ENCODE results near the gene KCNQ1.

Gene KCNQ1

DNA sequence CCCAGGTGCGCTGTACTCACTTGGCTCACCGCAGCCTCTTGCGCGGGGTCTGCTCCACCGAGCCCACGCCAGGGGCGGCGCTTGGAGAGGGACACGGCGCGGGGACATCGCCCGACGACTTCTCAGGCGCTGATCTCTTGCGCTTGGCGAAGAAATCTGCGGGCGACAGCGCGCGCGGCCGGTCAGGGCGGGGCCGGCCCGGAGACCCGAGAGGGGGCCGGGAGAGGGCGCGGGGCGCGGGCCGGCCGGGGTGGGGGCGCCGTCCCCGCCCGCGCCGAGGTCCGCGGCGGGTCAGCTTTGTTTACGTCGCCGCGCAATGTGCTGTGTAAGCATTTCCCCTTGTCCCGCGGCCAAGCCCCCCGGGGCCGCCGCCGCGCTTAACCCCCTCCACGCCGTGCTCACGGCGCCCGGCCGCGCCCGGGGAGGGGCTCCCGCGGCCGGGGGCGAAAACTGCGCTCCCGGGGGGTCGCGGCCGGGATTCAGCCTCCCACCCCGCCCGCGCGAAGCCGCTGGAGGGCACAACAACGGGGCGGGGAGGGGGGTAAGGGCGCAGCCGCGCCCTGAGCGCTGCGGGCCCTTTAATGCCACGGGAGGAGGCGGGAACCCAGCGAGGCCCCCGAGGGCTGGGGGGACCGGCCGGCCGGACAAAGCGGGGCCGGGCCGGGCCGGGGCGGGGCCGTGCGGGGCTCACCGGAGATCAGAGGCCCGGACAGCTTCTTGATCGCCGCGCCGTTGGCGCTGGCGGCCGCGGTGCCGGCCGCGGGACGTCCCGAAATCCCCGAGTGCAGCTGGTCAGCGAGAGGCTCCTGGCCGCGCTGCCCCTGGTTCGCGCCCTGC, 439.4 kb downstream of the KCNQ1 start:
- DNase-seq (ENCODE audit: low read depth) = no peak

DNA sequence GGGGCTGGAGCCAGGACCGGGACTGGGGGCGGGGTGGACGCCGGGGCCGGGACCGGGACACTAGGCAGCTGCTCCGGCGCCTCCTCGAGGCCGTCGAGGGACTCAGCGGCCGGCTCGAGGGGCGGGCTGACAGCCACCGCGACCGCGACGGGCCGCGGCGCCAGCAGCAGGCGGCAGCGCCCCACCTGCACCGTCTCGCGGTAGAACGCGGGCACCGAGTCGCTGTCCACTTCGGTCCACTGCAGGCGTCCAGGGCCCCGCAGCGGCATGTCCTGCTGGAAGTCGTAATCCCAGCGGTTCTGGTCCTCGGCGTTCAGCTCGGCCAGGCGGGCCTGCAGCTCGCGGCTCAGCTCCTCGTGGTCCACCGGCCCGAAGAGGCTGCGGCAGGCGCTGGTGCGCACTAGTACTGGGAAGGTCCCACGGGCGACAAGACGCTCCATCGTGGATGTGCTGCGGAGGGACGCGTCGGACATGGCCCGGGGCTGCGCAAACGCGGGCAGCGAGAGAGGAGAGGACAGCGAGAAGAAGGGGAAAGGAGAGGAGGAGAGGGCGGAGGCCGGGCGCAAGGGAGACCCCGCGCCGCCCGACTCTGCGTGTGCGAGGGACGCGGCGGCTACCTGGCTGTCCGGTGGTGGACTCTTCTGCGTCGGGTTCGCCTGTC, 440.3 kb downstream of the KCNQ1 start:
- DNase-seq (ENCODE audit: low read depth) = no peak

DNA sequence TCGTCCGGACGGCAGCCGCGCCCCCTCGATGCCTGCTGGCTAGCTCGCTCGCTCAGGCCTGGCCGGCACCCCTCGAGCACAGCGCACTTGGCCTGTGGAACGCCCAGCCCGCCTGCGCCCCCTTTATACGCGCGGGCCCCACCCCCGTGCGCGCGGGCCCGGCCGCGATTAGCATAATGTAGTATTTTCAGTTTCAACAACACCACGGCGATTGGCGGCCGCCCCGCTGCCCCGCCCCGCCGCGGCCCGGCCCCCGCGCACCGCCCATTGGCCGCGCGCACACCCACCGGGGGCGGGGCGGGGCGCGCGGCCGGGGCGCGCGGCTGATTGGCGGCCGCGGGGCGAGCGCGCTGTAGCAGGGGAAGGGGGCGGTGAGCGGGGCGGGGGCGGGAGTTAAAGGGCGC, 440.9 kb downstream of the KCNQ1 start, which contains the start of gene CDKN1C:
CDKN1C (minus strand) TSS at position 98 of the 404 bp plus-strand sequence. CDS start 319 bp downstream, outside the sequence.
- DNase-seq (ENCODE audit: low read depth) = peak; percentile 62

DNA sequence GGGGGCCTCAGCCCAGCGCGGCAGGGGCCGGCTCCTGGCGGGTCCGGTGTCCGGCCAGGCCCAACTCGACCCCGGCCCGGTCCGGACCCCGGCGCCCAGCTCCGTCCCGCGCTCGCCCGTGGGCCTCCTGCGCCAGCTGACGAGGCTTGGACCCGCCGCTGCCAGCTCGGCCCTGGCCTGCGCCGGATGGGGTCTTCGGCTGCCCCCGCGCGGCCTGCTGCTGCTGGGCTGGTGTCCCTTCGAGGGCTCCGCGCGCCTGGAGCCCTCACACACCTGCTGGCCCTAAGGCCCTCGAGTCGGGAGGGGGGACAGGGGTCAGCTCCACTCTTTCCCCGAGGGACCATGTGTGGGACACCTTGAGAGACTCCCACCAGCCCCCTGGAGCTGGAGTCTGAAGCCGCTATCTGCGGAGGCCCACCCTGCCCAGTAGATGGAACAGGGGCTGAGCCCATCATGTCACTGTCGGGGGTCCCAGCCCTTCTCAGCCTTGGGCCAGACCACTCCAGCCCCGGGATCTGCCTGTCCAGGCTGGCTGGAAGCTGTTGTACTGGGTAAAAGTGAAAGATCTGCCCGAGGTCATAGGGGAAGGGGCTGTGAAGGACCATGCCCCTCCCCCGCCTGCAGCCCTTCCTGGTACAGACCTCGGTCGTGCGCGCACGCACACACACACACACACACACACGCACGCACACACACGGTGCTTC, 441.5 kb downstream of the KCNQ1 start:
- no peak for DNase-seq (ENCODE audit: low read depth)

DNA sequence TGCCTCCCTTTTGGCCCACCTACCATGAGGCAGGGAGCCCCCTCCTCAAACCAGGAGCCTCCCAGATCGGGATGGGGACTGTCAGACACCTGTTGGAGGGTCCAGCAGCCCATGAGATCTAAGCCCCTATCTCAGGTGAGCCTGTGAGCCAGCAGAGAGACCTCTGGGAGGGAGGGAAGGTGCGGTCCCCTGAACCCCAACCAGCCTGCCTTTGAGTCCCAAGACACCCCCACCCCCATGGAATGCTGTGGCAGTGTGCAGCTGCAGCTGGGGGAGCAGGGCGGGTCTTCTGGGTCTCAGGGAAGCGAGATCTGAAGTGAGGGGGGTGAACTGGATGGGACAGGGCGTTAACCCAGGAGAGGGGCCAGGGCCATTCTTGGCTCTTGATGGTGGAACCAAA, 442.1 kb downstream of the KCNQ1 start:
- DNase-seq (ENCODE audit: low read depth) = no peak

DNA sequence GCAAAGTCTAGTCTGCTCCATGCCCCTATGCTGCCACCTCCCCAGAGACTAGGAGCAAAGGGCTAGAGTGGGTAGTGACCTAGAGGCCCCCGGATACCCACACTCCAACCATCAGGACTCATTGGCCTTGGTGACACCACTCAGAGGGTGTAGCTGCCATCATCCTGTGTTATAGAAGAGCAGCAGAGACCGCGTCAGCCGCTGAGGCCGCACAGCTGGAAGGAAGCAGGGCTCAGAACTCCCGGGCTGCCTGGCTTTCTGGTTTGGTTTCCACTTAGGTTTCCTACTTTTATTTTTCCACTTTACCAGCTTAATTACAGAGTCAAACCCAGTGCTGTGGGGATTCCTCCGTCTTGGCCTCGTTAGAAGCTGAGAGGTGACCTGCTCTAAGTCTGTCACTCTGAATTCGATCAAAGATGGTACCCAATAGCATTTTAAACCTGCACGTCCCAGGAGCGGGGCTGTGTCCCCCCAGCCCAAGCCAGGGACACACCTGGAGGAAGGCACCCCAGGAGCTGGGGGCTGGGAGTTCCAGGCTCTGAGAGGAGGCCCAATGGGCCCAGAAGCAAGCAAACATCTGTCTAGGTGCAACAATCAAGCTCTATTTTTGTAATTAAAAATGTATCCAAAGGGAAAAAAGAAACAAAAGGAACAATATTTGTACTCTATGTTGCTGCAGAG, 442.8 kb downstream of the KCNQ1 start:
- no peak for DNase-seq (ENCODE audit: low read depth)

DNA sequence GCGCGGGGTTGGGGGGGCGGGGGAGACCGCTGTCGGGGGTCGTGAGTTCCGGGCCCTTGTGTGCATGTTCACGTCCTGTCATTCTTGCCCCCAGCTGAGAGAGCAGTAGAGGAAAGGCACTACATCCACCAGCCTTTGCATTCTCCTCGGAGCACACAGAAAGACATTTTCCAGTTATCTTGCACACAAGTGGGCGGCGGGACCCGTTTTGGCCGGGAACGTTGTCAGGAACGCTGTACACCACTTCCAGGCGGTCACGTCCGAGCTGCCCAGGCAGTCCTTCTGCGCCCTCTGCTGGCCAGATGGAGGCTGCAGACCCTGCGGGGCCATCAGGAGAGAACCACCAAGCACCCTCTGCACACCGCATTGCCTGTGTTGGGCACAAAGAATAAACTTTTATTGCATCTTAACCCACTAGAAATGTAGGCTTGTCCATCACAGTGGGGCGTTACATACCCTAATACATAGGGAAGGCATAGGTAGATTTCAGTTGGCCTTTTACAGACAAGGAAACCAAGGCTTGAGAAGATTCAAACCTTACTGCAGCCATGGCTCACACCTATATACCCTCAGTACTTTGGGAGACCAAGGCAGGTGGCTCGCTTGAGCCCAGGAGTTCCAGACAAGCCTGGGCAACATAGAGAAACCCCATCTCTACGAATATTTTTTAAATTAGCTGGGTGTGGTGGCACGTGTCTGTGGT, 443.6 kb downstream of the KCNQ1 start:
- DNase-seq (ENCODE audit: low read depth) = peak; percentile 87

DNA sequence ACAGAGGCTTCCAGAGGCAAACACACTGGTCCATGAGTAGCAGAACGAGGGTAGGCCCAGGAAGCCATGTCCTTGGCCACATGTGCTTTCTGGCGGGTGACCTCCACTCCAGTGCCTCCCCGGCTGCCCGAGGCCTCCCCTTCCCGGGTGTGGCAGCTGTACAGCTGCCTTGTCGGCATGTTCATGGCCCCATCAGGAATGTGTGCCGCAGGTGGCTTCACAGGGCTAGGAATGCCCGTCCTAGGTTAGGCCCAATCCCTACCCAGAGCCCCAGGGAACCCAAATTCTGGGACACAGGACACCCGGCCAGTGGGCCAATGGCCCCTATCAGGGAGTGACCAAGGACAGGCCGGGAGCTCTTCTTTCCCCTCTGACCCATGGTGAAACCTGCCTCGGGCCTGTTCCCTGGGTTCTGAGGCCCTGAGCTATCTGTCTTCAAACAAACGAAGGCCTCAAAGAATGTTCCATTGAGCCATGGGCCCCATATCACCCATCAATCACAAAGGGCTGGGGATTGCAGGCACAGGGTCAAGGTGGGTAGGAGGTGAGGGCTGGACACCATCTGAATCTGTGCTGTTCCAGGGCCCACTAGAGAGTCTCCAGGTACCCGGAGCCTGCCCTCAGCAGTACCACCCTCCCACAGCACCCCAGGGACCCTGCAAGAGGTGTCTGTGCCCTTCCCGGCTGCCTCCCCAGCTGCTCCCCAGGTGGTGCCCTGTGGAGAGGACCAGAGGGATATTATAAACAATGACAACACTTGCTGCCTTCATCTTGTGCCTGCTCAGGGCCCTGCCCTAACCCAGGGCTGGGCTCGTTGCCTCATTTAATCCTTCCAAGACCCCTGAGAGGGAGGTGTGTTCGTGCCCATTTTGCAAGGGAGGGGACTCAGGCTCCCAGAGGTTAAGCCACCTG, 444.8 kb downstream of the KCNQ1 start:
- DNase-seq (ENCODE audit: low read depth) = no peak

DNA sequence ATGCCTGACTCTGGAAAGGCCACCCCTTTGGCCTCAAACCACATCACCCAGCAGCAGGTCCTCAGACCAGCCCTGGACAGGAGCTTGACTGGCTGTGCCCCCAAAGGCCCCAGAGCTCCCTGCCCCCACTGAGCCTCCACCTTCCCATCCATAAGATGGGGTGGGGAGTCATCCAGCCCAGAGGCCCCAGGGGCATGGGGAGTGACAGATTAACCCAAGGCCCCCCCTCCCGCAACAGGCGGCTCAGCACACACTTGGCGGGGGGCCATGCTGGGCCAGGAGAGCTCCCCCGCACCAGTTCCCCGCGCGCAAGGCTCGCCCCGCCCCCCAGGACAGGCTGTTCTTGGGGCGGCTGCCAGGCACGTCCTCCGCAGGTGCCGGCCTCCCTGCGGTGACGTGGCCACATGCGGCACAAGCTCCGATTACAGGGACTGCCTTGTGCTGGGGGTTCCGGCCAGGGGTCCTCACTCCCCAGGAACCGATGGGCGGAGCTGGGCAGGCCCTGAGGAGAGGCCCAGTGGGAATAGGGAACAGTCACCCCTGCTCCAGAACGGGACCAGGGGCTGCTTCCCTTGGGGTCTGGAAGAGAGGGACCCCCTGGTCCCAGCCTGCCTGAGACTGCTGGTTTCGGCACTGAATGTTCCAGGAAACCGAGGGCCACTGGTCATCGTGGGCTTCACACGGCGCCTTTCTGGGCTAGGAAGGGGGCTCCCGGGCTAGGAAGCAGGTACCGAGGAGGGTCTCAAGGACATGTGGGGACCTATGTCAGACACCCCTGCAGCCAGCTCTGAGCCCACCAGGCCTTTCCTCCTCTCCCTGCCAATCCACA, 445.9 kb downstream of the KCNQ1 start:
- DNase-seq (ENCODE audit: low read depth) = no peak

DNA sequence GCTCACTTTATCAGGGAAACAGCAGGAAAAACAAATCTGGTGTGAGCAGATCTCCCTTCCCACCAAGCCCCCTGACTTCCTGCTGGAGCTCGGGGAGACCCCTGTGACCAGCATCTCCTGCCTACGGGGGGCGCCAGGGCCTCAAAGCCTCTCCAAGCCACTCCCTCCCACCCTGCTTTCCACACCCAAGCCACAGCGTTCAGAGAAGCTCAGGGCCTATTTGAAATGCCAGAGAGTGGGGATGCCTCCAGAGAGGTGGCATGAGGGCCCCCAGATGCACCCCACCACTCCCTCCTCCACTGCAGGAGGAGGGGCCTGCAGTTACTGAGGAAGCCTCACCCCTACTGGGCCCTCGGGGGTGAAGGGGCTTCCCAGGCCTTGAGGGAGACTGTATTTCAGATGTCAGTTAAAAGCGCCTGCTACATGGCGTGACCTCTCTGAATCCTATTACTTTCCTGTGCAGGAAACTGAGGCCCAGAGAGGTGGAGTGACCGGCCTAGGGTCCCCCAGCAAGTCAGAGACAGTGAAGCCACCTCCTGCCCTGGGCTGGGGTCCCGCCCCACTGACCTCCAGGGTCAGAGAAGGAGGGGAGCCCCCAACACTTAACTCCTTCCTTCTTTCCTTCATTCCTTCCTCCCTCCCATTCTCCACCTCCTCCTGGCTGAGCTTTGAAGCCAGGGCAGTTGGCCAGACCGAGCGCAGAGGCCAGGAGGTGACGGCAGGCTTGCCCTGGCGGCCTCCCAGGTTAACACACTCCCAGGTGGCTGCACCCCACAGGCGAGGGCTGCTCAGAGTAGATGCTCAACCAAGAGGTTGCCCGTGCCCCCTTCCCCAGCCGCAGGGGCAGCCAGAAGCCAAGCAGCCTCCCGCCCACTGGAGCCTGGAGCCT, 446.8 kb downstream of the KCNQ1 start:
- DNase-seq (ENCODE audit: low read depth) = no peak

DNA sequence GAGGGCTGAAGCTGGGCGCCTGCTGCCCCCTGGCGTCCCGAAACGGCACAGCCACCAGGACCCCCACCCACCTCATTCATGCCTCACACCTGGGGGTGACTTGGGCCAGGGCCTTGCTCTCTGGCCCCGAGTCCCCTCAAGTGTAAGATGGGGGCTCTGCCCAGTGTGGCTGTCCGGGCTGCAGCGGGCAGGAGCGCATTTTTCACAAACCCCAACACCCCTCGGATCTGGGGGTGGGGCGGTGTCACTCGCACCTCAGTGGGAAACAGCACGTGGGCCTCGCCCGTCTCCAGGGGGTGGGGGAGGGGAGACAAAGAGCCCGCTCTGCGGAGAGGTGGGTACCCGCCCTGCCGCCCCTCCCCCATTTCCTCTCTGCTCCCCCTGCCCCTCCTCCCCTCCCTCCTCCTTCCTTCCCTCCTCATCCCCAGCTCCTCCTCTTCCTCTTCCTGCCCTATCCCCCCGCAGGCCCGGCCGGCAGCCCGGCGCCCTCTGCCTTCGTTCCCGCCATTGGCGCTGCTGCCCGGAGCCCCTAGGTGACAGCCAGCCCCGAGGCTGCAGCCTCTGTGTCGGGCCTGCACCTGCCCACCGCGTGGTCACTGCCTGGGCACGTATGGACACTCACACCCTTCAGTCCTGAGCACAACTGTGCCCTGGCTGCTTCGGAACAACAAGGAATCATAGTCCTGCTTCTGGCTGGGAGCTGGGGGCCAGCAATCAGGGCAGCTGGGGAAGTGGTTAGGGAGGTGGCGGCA, 447.6 kb downstream of the KCNQ1 start:
- peak; percentile 29 for DNase-seq (ENCODE audit: low read depth)

DNA sequence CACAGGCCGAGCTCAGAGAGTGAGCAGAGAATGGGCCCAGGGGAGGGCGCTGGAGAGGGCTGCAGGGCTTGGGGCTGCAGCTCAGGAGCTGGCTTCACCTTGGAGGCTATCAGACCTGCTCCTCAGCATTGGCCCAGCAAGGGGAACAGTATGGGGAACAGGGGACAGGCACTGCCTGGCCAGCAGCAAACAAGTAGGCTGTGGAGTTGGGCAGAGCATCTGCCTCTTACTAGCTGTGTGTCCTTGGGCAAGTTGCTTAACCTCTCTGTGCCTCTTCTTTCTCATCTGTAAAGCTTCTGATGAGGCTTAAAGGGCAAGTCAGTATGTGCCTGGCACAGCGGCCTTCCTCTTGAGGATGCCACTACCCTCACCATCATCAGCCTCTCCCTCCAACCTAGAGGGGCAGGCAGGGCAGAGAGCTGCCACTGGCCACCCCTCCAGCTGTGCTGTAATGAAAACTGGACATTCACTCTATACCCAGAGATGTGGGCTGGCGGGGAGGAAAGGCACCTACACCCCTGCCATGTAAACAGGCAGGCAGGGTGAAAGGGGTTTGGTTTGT, 448.2 kb downstream of the KCNQ1 start:
- DNase-seq (ENCODE audit: low read depth) = no peak

DNA sequence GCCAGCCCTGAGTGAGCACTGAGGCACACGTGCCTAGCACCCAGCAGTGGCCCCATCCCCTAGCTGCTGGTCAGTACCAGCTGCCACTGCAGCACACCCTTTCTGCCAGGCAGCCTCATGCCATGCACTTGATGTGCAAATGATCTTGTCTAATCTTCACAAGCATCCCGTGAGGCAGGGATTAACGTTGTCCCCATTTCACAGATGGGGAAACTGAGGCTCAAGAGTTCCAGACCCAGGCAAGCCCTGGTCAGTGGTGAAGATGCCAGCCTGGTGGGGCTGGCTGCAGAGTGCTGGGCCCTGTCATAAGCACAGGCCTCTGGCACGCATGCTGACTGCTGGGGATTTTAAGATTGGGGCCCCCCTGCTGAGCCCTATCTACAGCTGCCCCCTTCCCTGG, 449.1 kb downstream of the KCNQ1 start:
- no peak for DNase-seq (ENCODE audit: low read depth)

DNA sequence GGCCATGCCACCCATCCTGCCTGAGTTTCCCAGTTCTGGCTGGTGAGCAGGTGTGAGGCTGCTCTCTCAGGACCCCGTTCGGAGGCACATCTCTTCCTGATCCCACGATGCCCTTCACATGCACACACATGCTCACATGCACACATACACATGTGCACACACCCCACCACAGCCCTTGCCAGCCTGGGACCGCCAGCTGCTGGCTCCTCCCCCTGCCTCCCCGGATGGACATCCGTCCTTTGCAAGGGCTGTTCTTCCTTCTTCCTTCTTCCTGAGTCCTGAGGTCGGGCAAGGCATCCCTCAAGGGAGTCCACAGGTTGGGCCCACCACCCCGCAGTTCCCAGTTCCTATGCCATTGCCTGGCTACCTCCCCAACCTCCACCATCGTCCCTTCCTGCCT, 451.2 kb downstream of the KCNQ1 start:
- DNase-seq (ENCODE audit: low read depth) = no peak

DNA sequence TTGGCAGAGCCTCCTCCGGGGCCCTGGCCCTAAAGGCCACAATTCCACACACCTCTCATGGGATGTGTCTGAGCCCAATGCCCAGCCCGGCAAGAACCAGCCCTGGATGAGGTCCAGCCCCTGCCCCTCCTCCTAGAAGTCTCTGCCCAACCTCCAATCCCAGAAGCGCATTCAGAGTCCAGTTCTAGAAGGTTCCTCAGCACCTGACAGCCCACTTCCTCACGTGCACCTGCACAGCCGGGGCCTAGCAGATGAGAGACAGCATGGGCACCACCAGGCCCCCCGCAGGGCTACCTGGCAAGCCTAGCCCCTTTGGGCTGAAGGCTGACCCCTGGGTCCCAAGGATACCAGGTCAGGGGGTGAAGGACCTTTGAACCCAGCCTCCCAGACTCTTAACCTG, 452.2 kb downstream of the KCNQ1 start:
- no peak for DNase-seq (ENCODE audit: low read depth)

DNA sequence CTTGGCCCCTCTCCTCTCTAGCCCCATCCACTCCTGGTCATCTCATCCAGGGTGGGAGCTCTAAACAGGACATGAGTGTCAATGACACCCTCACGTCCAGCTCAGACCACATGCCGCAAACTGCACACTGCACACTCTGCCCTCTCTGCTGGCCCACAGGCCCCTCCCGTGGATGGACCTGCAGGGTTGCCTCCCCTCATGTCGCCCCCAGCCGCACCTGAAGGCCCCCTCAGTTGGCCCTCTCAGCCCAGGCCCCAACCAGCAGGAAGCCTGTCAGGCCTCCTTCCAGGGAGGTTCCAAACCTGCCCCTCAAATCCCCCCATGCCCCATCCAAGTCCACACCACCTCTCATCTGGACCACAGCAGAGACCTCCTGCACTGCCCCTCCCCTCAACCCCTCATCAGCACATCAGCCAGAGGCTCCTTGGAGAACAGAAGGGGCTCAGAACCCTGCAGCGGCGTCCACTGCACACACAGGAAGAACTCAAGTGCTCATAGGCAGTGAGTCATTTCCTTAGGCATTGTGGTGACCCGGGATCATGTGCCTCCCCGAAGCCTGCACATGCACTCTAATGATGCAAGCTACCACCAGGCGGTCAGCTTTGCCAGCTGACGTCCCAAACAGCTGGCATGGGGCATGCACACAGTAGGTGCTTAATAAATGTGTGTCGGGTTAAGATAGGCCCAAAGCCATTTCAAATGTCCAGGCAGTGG, 453.7 kb downstream of the KCNQ1 start:
- no peak for DNase-seq (ENCODE audit: low read depth)
